ENCODE measurements around the gene CGRRF1. TPM values are rescaled to one million over a fixed set of nuclear protein-coding genes. Genes with fewer than 3 reads are reported as not detected.

Gene CGRRF1
- total RNA-seq, 1 donor from 2014 or later, result 16.6 TPM

GRCh38 chr14:54489318-54489683 lies 20.4 kb upstream of the CGRRF1 start:
- Histone ChIP-seq H3K9me3 (ENCODE audit: insufficient read depth, low read depth, low read length) (no peaks in the 10 kb centered on the region), H3K4me1 (ENCODE audit: insufficient read depth, low read length) (peaks cover 16% of the 10 kb centered on the region), H2AFZ (ENCODE audit: low read depth, low read length) (peak overlapping the region; percentile 90), H3K27ac (ENCODE audit: low read depth, low read length) (peak overlapping the region; percentile 95), H3K4me3 (ENCODE audit: insufficient read depth, low read depth, low read length) (peak overlapping the region; percentile 93), H3K4me2 (ENCODE audit: low read length) (peak overlapping the region; percentile 92), H3K9ac (ENCODE audit: low read length) (peak overlapping the region; percentile 98), H4K20me1 (ENCODE audit: insufficient read depth, low read length) (peaks cover 21% of the 10 kb centered on the region), H3K27me3 (ENCODE audit: insufficient read depth, low read length) (no peaks in the 10 kb centered on the region), H3K36me3 (ENCODE audit: insufficient read depth, low read length) (no peaks in the 10 kb centered on the region), H3K79me2 (ENCODE audit: insufficient read depth, low read length) (peaks cover 50% of the 10 kb centered on the region)
- Mint-ChIP-seq H3K4me1 (ENCODE audit: low read depth, unreplicated experiment) (peaks cover 25% of the 10 kb centered on the region), H3K27ac (ENCODE audit: unreplicated experiment) (peak overlapping the region; percentile 92), H3K27me3 (ENCODE audit: low read depth, unreplicated experiment) (no peaks in the 10 kb centered on the region), H3K36me3 (ENCODE audit: low read depth, unreplicated experiment) (peaks cover 3% of the 10 kb centered on the region), H3K4me3 (ENCODE audit: unreplicated experiment) (peak overlapping the region; percentile 89), H3K9me3 (ENCODE audit: unreplicated experiment) (no peaks in the 10 kb centered on the region)
- no peak for FAIRE-seq
- no peak for DNase-seq (ENCODE audit: low read depth)
- TF ChIP-seq CTCF (IDR thresholded peaks at IDR 0.05; ENCODE audit: insufficient read depth, low read depth, low read length), result no peak
- TF ChIP-seq EZH2 (IDR thresholded peaks at IDR 0.05; ENCODE audit: insufficient read depth, low read length), result no peak

DNA sequence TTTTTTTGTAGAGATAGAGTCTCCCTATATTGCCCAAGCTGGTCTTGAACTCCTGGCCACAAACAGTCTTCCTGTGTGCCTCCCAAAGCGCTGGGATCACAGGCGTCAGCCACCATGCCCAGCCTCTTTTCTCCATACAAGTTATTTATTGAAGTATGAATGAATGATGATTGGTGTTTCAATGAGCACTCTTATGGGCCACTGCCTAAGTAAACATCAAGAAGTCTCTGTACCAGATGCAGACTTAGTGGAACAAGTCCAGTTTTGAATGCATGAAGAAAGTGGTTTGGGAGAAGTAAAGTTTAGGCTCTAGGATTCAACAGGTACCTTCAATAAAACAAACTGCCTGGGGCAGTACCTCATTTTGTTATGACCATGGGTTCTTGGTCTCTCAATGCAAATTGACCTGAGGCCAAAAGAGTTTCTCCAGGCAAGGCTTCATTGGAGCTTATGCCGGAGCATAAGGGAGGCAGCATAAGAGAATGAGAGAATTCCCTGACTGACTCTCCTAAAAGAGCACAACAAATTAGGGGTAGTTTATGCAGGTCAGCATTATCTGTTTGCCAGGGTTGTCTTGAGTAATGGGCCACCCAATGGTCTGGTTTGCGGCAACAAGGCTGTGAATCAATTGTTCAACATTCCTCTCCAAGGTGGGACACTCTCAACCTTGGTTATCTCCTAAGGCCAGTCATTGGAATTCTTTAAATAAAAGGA lies 19.8 kb upstream of the CGRRF1 start:
- Mint-ChIP-seq H3K27me3 (ENCODE audit: low read depth, unreplicated experiment) (no peaks in the 10 kb centered on the region), H3K36me3 (ENCODE audit: low read depth, unreplicated experiment) (peaks cover 3% of the 10 kb centered on the region), H3K4me1 (ENCODE audit: low read depth, unreplicated experiment) (peaks cover 19% of the 10 kb centered on the region), H3K27ac (ENCODE audit: unreplicated experiment) (peak overlapping the region; percentile 92), H3K9me3 (ENCODE audit: unreplicated experiment) (no peaks in the 10 kb centered on the region), H3K4me3 (ENCODE audit: unreplicated experiment) (peak overlapping the region; percentile 89)
- no peak for FAIRE-seq
- peaks cover 16% of the 10 kb centered on the region for H3K4me1 ChIP-seq (ENCODE audit: insufficient read depth, low read length)
- no peak for DNase-seq (ENCODE audit: low read depth)
- peak overlapping the region; percentile 92 for H3K4me2 ChIP-seq (ENCODE audit: low read length)
- H3K27ac ChIP-seq (ENCODE audit: low read depth, low read length), result peak overlapping the region; percentile 95
- H3K27me3 ChIP-seq (ENCODE audit: insufficient read depth, low read length), result no peaks in the 10 kb centered on the region
- no peaks in the 10 kb centered on the region for H3K9me3 ChIP-seq (ENCODE audit: insufficient read depth, low read depth, low read length)
- no peaks in the 10 kb centered on the region for H3K36me3 ChIP-seq (ENCODE audit: insufficient read depth, low read length)
- no peak overlapping the region for H2AFZ ChIP-seq (ENCODE audit: low read depth, low read length)
- no peak overlapping the region for H3K4me3 ChIP-seq (ENCODE audit: insufficient read depth, low read depth, low read length)
- TF ChIP-seq EZH2 (IDR thresholded peaks at IDR 0.05; ENCODE audit: insufficient read depth, low read length) (no peak), CTCF (IDR thresholded peaks at IDR 0.05; ENCODE audit: insufficient read depth, low read depth, low read length) (no peak)
- peak overlapping the region; percentile 98 for H3K9ac ChIP-seq (ENCODE audit: low read length)
- peaks cover 45% of the 10 kb centered on the region for H3K79me2 ChIP-seq (ENCODE audit: insufficient read depth, low read length)
- H4K20me1 ChIP-seq (ENCODE audit: insufficient read depth, low read length), result peaks cover 16% of the 10 kb centered on the region

Data from astrocyte (in vitro differentiated cells and primary cell).